ENCODE results near the gene CHD1L. TPM values are rescaled to one million over a fixed set of nuclear protein-coding genes. Genes with fewer than 3 reads are reported as not detected.
A peak's percentile ranks its signal among the peaks of the same experiment; 100 is the strongest.

Gene CHD1L
- total RNA-seq, 6 donors from 2014 or later: 24.8 to 48.6 (median 34.6) TPM

DNA sequence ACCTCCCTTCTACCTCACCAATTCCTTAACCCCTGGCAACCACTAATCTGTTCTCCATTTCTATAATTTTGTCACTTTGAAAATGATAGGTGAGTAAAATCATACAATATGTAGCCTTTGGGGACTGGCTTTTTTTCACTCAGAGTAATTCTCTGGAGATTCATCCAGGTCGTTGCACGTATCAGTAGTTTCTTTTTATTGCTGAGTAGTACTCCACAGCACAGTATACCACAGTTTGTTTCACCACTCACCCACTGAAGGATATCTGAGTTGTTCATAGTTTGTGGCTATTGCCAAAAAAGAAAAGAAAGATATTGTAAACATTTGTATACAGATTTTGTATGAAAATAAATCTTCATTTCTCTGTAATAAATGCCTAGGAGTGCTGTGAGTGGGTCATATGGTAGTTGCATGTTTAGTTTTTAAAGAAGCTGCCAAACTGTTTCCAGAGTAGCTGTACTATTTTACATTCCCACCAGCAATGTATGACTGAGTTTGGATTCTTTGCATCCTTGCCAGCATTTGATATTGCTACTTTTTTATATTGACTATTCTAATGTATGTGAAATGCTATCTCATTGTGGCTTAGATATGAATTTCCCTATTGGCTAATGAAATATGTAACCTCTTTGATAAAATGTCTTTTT is 3.7 kb downstream of the CHD1L start:
- TF ChIP-seq POLR2A (IDR thresholded peaks at IDR 0.05): no peak
- Histone ChIP-seq H3K27me3 (no peaks in the 10 kb centered on the region), H3K4me1 (peaks cover 11 to 32% (median 18%) of the 10 kb centered on the region in 4 donors), H3K9me3 (no peaks in the 10 kb centered on the region), H3K36me3 (no peaks in the 10 kb centered on the region), H3K4me3 (no peak overlapping the region), H3K27ac (no peak overlapping the region)
- ATAC-seq (ENCODE audit: low FRiP score in 2 of 2) (no peak), DNase-seq (no peak)
- 60 to 98% methylated on average over 2 of the region's 2 CpGs for WGBS, 2 donors

DNA sequence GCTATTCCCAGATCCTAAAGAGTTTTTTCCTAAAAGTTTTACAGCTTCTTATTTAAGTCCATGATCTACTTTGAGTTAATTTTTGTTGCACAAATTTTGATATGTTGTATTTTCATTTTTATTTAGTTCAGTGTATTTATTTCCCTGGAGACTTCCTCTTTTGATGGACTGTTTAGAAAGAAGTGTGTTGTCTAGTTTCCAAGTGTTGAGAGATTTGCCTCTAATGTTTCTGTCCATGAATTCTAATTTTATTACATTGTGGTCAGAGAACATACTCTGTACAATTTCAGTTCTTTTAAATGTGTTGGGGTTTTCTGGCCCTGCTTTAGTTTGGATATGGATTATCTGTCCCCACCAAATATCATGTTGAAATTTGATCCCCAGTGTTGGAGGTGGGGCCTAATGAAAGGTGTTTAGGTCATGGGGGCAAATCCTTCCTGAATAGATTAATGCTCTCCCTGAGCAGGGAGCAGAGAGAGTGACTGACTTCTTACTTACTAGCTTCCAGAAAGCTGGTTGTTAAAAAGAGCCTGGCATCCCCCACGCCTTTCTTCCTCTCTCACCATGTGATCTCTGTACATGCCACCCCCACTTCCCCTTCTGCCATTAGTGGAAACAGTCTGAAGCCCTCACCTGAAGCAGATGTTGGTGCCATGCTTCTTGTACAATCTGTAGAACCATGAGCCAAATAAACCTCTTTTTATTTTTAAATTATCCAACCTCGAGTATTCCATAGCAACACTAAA is 4.6 kb downstream of the CHD1L start:
- H3K27ac ChIP-seq: peak overlapping the region in 2 of 4 donors; percentile 18 to 33
- 67 to 72% methylated on average over 2 of the region's 2 CpGs for WGBS, 2 donors
- H3K36me3 ChIP-seq: no peaks in the 10 kb centered on the region
- H3K27me3 ChIP-seq: no peaks in the 10 kb centered on the region
- H3K4me3 ChIP-seq: no peak overlapping the region
- peaks cover 8 to 26% (median 13%) of the 10 kb centered on the region in 4 donors for H3K4me1 ChIP-seq
- no peak for ATAC-seq (ENCODE audit: low FRiP score in 2 of 2)
- DNase-seq: peak in 1 of 2 donors; percentile 54
- no peaks in the 10 kb centered on the region for H3K9me3 ChIP-seq
- TF ChIP-seq, protein P1, sequence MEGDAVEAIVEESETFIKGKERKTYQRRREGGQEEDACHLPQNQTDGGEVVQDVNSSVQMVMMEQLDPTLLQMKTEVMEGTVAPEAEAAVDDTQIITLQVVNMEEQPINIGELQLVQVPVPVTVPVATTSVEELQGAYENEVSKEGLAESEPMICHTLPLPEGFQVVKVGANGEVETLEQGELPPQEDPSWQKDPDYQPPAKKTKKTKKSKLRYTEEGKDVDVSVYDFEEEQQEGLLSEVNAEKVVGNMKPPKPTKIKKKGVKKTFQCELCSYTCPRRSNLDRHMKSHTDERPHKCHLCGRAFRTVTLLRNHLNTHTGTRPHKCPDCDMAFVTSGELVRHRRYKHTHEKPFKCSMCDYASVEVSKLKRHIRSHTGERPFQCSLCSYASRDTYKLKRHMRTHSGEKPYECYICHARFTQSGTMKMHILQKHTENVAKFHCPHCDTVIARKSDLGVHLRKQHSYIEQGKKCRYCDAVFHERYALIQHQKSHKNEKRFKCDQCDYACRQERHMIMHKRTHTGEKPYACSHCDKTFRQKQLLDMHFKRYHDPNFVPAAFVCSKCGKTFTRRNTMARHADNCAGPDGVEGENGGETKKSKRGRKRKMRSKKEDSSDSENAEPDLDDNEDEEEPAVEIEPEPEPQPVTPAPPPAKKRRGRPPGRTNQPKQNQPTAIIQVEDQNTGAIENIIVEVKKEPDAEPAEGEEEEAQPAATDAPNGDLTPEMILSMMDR (IDR thresholded peaks at IDR 0.05): no peak
- TF ChIP-seq POLR2A (IDR thresholded peaks at IDR 0.05) (no peak), POLR2AphosphoS5 (IDR thresholded peaks at IDR 0.05) (no peak), EP300 (IDR thresholded peaks at IDR 0.05) (no peak)

DNA sequence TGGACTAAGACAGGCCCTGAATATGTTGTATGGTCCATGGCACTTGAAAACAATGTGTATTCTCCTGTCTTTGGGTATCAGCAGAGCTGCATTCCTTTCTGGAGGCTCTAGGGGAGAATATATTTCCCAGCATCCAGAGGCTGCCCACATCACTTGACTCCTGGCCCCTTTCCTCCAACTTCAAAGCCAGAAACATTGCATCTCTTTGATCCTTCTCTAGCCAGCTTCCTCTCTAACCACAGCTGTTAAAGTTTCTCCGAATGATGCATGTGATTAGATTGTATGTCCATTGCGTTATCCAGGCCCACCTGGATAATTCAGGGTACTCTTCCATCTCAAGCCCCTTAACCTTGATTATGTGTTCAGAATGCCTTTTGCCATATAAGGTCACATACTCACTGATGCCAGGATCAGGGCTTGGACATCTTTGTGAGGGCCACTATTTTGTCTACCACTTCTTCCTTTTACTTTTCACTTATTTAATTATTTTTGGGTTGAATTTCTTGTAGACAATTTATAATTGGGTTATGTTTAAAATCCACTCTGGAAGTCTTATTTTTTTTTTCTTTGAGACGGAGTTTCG is 5.3 kb downstream of the CHD1L start:
- Histone ChIP-seq H3K27ac (peak overlapping the region in 2 of 4 donors; percentile 18 to 33), H3K9me3 (no peaks in the 10 kb centered on the region), H3K27me3 (no peaks in the 10 kb centered on the region), H3K4me3 (no peak overlapping the region), H3K36me3 (peaks cover 0 to 3% (median 0%) of the 10 kb centered on the region in 4 donors), H3K4me1 (peaks cover 5 to 23% (median 11%) of the 10 kb centered on the region in 4 donors)
- DNase-seq: no peak
- no peak for TF ChIP-seq POLR2A (IDR thresholded peaks at IDR 0.05)
- TF ChIP-seq EP300 (IDR thresholded peaks at IDR 0.05): no peak
- TF ChIP-seq, protein P1 (IDR thresholded peaks at IDR 0.05): no peak
- no peak for TF ChIP-seq POLR2AphosphoS5 (IDR thresholded peaks at IDR 0.05)
- ATAC-seq (ENCODE audit: low FRiP score in 2 of 2): no peak
- 85 to 93% methylated on average over 4 of the region's 4 CpGs for WGBS, 2 donors

DNA sequence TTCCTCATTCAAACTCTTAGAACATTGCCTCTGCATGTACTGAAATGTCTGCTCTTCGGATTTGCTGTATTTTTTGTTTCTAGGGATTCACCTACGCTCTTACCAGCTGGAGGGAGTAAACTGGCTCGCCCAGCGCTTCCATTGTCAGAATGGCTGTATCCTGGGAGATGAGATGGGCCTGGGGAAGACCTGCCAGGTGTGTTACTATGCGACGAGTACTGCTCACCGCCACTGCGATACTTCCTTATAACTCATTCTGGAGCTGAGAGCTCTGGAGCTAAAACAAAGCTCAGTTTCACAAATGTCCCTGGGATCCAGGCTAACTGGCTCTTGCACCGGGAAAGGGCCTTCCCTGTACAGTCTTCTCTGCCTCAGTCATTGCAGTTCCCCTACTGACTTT is 10.1 kb downstream of the CHD1L start:
- WGBS, 2 donors: 87 to 96% methylated on average over 9 of the region's 9 CpGs
- TF ChIP-seq POLR2AphosphoS5 (IDR thresholded peaks at IDR 0.05) (no peak), EP300 (IDR thresholded peaks at IDR 0.05) (no peak), POLR2A (IDR thresholded peaks at IDR 0.05) (no peak)
- TF ChIP-seq, protein P1 (IDR thresholded peaks at IDR 0.05): no peak

DNA sequence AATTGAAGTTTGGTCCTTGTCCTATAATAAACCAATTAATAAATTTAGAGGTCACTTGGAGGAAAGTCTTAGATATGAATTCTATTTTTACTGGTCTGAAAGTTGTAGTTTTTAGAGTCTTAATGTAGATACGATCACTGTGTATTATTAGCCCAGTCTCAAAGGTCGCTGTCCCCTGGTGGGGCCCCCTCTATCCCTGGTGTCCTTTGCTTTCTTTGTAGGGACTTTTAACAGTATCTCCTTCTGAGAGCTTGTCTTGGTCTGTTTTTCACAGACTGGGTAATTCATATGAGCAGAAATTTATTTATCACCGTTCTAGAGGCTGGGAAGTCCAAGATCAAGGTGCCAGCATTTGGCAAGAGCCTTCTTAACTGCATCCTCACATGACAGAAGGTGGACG is 18.5 kb downstream of the CHD1L start:
- Histone ChIP-seq H3K4me1 (no peaks in the 10 kb centered on the region), H3K36me3 (peaks cover under 1 to 59% (median 13%) of the 10 kb centered on the region in 4 donors), H3K27me3 (no peaks in the 10 kb centered on the region), H3K9me3 (no peaks in the 10 kb centered on the region), H3K4me3 (no peak overlapping the region), H3K27ac (no peak overlapping the region)
- no peak for TF ChIP-seq EP300 (IDR thresholded peaks at IDR 0.05)
- TF ChIP-seq POLR2A (IDR thresholded peaks at IDR 0.05): no peak
- TF ChIP-seq, protein P1 (IDR thresholded peaks at IDR 0.05): no peak
- no peak for TF ChIP-seq POLR2AphosphoS5 (IDR thresholded peaks at IDR 0.05)
- no peak for ATAC-seq (ENCODE audit: low FRiP score in 2 of 2)
- no peak for DNase-seq
- 97 to 99% methylated on average over 4 of the region's 4 CpGs for WGBS, 2 donors

More for the DNA sequence above, 10.1 kb downstream of the CHD1L start:
- no peaks in the 10 kb centered on the region for H3K9me3 ChIP-seq
- H3K4me3 ChIP-seq: no peak overlapping the region
- peaks cover 0 to 5% (median 2%) of the 10 kb centered on the region in 4 donors for H3K36me3 ChIP-seq
- no peaks in the 10 kb centered on the region for H3K27me3 ChIP-seq
- DNase-seq: no peak
- no peak overlapping the region for H3K27ac ChIP-seq
- ATAC-seq (ENCODE audit: low FRiP score in 2 of 2): no peak
- H3K4me1 ChIP-seq: peaks cover 0 to 2% (median under 1%) of the 10 kb centered on the region in 4 donors
